Gastrocnemius medialis (tissue), 4 donors: ENCODE measurements around the gene GRIN3A.

Source experiments
- POLR2A ChIP-seq, 2 donors: fragments of 450-650 bp; IDR thresholded peaks; one replicate each; pipeline ENCODE4 v1.6.1; 2017; ENCODE audit warnings: antibody characterized with exemption in 2 of 2, mild to moderate bottlenecking in 2 of 2, moderate library complexity in 2 of 2
- TF ChIP-seq, protein P1 (sequence below), 5 experiments: fragments of 450-650 bp in 3 of 5; fragments of 200-600 bp in 2 of 5; sonication (generic) in 2 of 5; IDR thresholded peaks in 4 of 5; conservative IDR thresholded peaks in 1 of 5; 1 replicate in 4 of 5; 2 replicates in 1 of 5; pipeline ENCODE4 v1.5.1; 2016 to 2019; ENCODE audit warnings: antibody characterized with exemption in 5 of 5, mild to moderate bottlenecking in 3 of 5, moderate library complexity in 3 of 5

DNA sequence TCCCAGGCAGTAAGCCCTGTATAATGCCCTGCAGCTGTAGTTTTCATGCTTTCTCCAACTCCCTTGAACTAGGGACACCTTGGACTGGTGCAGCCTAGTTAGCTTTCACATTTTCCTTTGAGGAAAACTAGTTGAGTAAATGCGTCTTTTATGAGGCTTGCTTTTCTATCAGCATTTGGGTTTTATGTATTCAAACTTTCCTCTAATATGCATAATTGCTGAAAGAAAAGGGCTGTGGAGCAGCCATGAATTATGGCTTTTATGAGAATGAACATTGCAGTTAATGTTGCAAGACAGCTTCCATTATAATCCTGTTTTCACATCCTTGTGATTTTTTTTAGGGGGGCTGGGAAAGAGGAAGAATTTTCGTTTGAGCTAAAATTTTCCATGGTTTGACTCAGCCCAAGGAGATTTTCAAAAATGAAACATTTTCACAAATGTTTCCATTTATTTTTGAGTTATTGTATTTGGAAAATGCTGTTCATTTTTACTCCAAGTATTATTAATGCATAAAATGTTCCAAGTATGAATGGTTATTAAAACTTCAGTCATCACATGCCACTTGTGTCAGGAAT is 85.8 kb downstream of the GRIN3A start:
- TF ChIP-seq, protein P1, sequence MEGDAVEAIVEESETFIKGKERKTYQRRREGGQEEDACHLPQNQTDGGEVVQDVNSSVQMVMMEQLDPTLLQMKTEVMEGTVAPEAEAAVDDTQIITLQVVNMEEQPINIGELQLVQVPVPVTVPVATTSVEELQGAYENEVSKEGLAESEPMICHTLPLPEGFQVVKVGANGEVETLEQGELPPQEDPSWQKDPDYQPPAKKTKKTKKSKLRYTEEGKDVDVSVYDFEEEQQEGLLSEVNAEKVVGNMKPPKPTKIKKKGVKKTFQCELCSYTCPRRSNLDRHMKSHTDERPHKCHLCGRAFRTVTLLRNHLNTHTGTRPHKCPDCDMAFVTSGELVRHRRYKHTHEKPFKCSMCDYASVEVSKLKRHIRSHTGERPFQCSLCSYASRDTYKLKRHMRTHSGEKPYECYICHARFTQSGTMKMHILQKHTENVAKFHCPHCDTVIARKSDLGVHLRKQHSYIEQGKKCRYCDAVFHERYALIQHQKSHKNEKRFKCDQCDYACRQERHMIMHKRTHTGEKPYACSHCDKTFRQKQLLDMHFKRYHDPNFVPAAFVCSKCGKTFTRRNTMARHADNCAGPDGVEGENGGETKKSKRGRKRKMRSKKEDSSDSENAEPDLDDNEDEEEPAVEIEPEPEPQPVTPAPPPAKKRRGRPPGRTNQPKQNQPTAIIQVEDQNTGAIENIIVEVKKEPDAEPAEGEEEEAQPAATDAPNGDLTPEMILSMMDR (IDR thresholded peaks at IDR 0.05 in 4 of 5, conservative IDR thresholded peaks at IDR 0.05 in 1 of 5) = no peak
- no peak for TF ChIP-seq POLR2A (IDR thresholded peaks at IDR 0.05)
